ENCODE measurements around the gene VASH1.

The VASH1 gene

DNA sequence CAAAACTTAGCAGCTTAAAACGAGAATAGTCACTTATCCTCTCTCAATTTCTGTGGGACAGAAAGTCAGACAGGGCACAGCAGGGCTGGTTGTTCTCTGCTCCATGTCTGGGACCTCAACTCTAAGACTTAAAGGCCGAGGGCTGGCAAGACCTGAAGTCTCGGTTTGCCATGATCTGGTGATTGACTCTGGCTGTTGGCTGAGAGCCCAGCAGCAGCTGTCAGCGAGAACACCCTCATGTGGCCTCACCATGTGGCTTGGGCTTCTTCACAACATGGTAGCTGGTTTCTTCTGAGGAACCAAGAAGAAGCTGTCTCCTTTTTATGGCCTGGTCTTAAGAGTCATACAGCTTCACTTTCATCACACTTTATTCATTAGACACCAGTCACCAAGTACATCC, 1.7 kb upstream of the VASH1 start:
- no peaks in the 10 kb centered on the region for H3K9me3 ChIP-seq (ENCODE audit: insufficient read depth, low read depth, low read length)
- H3K27me3 ChIP-seq (ENCODE audit: insufficient read depth, low read length, poor library complexity, severe bottlenecking), result no peaks in the 10 kb centered on the region
- H3K79me2 ChIP-seq (ENCODE audit: insufficient read depth, low read length), result peaks cover 7% of the 10 kb centered on the region; the same call in 1 of the 2 replicates
- no peak overlapping the region for H3K4me2 ChIP-seq (ENCODE audit: low read depth, low read length, poor library complexity, severe bottlenecking)
- H3F3A ChIP-seq (ENCODE audit: low read depth), result no peaks in the 10 kb centered on the region
- peaks cover 10% of the 10 kb centered on the region for H4K20me1 ChIP-seq (ENCODE audit: insufficient read depth, low read length, poor library complexity, severe bottlenecking)
- no peaks in the 10 kb centered on the region for H3K36me3 ChIP-seq (ENCODE audit: insufficient read depth, low read length)
- H3K9ac ChIP-seq (ENCODE audit: low read depth, low read length, poor library complexity, severe bottlenecking), result no peak overlapping the region
- H3K4me1 ChIP-seq (ENCODE audit: insufficient read depth, low read length, poor library complexity, severe bottlenecking), result peaks cover 19% of the 10 kb centered on the region
- TF ChIP-seq CTCF (conservative IDR thresholded peaks at IDR 0.05; ENCODE audit: low read length), result no peak
- no peak for TF ChIP-seq EZH2phosphoT487 (IDR thresholded peaks at IDR 0.05; ENCODE audit: borderline replicate concordance)
- no peak overlapping the region for H3K4me3 ChIP-seq (ENCODE audit: low read length, poor library complexity, severe bottlenecking)
- H3K9me2 ChIP-seq (replicated peaks; ENCODE audit: low read depth, low read length), result no peaks in the 10 kb centered on the region
- H2AFZ ChIP-seq (ENCODE audit: low read length), result no peak overlapping the region

- Histone ChIP-seq H3K36me3 (ENCODE audit: insufficient read depth, low read length) (no peaks in the 10 kb centered on the region), H3K4me1 (ENCODE audit: insufficient read depth, low read length, poor library complexity, severe bottlenecking) (peaks cover 23% of the 10 kb centered on the region), H3K4me2 (ENCODE audit: low read depth, low read length, poor library complexity, severe bottlenecking) (peak overlapping the region; percentile 76), H3K9ac (ENCODE audit: low read depth, low read length, poor library complexity, severe bottlenecking) (peak overlapping the region; percentile 66), H3K4me3 (ENCODE audit: low read length, poor library complexity, severe bottlenecking) (peak overlapping the region; percentile 79), H3K79me2 (ENCODE audit: insufficient read depth, low read length) (peaks cover 7% of the 10 kb centered on the region; the same call in 1 of the 2 replicates), H3K9me3 (ENCODE audit: insufficient read depth, low read depth, low read length) (no peaks in the 10 kb centered on the region), H3K27me3 (ENCODE audit: insufficient read depth, low read length, poor library complexity, severe bottlenecking) (no peaks in the 10 kb centered on the region), H3F3A (ENCODE audit: low read depth) (no peaks in the 10 kb centered on the region), H2AFZ (ENCODE audit: low read length) (peak overlapping the region; percentile 85), H4K20me1 (ENCODE audit: insufficient read depth, low read length, poor library complexity, severe bottlenecking) (peaks cover 10% of the 10 kb centered on the region), H3K9me2 (replicated peaks; ENCODE audit: low read depth, low read length) (no peaks in the 10 kb centered on the region)
- TF ChIP-seq CTCF (conservative IDR thresholded peaks at IDR 0.05; ENCODE audit: low read length), result no peak
- TF ChIP-seq EZH2phosphoT487 (IDR thresholded peaks at IDR 0.05; ENCODE audit: borderline replicate concordance), result no peak
Observed at GRCh38 chr14:76760331-76761135, 735 bp upstream of the VASH1 start.

- TF ChIP-seq EZH2phosphoT487 (IDR thresholded peaks at IDR 0.05; ENCODE audit: borderline replicate concordance), result no peak
- TF ChIP-seq CTCF (conservative IDR thresholded peaks at IDR 0.05; ENCODE audit: low read length), result no peak
- Histone ChIP-seq H3K9ac (ENCODE audit: low read depth, low read length, poor library complexity, severe bottlenecking) (peak overlapping the region; percentile 66), H3K27me3 (ENCODE audit: insufficient read depth, low read length, poor library complexity, severe bottlenecking) (no peaks in the 10 kb centered on the region), H3K4me2 (ENCODE audit: low read depth, low read length, poor library complexity, severe bottlenecking) (peak overlapping the region; percentile 76), H3K9me3 (ENCODE audit: insufficient read depth, low read depth, low read length) (no peaks in the 10 kb centered on the region), H3K36me3 (ENCODE audit: insufficient read depth, low read length) (no peaks in the 10 kb centered on the region), H3F3A (ENCODE audit: low read depth) (no peaks in the 10 kb centered on the region), H3K9me2 (replicated peaks; ENCODE audit: low read depth, low read length) (no peaks in the 10 kb centered on the region), H2AFZ (ENCODE audit: low read length) (peak overlapping the region; percentile 85; the same call in 1 of the 2 replicates), H4K20me1 (ENCODE audit: insufficient read depth, low read length, poor library complexity, severe bottlenecking) (peaks cover 10% of the 10 kb centered on the region), H3K4me1 (ENCODE audit: insufficient read depth, low read length, poor library complexity, severe bottlenecking) (peaks cover 23% of the 10 kb centered on the region), H3K4me3 (ENCODE audit: low read length, poor library complexity, severe bottlenecking) (peak overlapping the region; percentile 79), H3K79me2 (ENCODE audit: insufficient read depth, low read length) (peaks cover 7% of the 10 kb centered on the region; the same call in 1 of the 2 replicates)
Observed at GRCh38 chr14:76761960-76762410, 717 bp downstream of the VASH1 start.
